ENCODE results near the gene IL3. TPM values are rescaled to one million over a fixed set of nuclear protein-coding genes. Genes with fewer than 3 reads are reported as not detected.
A peak's percentile ranks its signal among the peaks of the same experiment; 100 is the strongest.
"Not testable (repeated sequence)": the region's sequence is repeated elsewhere in the genome, so short reads cannot be mapped to it uniquely, and the experiment has no call there.

Gene IL3
- total and polyA plus RNA-seq, 2 experiments from 2014 or later, result 0.37 TPM; not detected in 1

DNA sequence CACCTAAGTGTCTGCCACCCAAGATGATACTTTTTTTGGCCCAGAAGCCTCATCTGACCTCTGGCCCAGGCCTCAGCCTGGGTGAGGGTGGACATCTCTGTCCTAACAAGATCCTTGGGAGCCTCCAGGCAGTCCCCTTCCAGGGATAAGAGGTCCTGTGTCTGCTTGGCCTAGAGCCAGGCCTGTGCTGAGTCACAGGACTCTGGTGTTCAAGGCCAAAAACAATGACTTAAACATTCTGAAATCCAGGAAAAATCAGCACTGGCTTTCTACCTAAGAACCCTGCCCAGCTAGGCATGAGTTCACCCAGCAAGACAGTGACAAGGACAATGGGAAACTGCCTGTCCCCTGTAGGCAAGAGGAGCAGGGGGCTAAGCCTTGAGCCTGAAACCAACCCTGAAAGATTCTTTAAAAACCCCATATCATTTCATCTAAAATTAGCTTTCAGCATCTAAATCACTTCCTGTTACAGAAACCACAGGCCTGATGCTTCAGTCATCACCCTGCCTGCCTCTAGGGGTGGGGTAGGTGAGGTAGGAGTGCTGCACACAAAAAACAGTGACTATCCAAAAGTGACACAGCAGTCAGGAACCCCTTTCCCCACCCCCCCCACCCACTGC, 43.0 kb downstream of the IL3 start:
- H2AFZ ChIP-seq, result no peak overlapping the region
- H3K79me2 ChIP-seq, result no peaks in the 10 kb centered on the region
- no peak overlapping the region for H3K4me3 ChIP-seq
- TF ChIP-seq, protein P1, sequence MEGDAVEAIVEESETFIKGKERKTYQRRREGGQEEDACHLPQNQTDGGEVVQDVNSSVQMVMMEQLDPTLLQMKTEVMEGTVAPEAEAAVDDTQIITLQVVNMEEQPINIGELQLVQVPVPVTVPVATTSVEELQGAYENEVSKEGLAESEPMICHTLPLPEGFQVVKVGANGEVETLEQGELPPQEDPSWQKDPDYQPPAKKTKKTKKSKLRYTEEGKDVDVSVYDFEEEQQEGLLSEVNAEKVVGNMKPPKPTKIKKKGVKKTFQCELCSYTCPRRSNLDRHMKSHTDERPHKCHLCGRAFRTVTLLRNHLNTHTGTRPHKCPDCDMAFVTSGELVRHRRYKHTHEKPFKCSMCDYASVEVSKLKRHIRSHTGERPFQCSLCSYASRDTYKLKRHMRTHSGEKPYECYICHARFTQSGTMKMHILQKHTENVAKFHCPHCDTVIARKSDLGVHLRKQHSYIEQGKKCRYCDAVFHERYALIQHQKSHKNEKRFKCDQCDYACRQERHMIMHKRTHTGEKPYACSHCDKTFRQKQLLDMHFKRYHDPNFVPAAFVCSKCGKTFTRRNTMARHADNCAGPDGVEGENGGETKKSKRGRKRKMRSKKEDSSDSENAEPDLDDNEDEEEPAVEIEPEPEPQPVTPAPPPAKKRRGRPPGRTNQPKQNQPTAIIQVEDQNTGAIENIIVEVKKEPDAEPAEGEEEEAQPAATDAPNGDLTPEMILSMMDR (IDR thresholded peaks at IDR 0.05; ENCODE audit: poor library complexity), result no peak
- TF ChIP-seq EZH2phosphoT487 (IDR thresholded peaks at IDR 0.05; ENCODE audit: low read depth, severe bottlenecking, unreplicated experiment) (no peak), EZH2 (IDR thresholded peaks at IDR 0.05; ENCODE audit: borderline replicate concordance) (no peak)
- H3K27ac ChIP-seq, result peak overlapping the region; percentile 52
- H3K4me2 ChIP-seq, result no peak overlapping the region
- H4K20me1 ChIP-seq (ENCODE audit: insufficient read depth, poor library complexity, severe bottlenecking), result no peaks in the 10 kb centered on the region
- H3K9me3 ChIP-seq (ENCODE audit: low read depth), result no peaks in the 10 kb centered on the region
- no peaks in the 10 kb centered on the region for H3K4me1 ChIP-seq (ENCODE audit: insufficient read depth)
- no peaks in the 10 kb centered on the region for H3K27me3 ChIP-seq
- peak; percentile 78 for DNase-seq (ENCODE audit: low spot score)
- no peaks in the 10 kb centered on the region for H3K36me3 ChIP-seq (replicated peaks; ENCODE audit: insufficient read depth, low read depth)
- no peaks in the 10 kb centered on the region for H3K9me2 ChIP-seq (replicated peaks; ENCODE audit: insufficient read depth)

DNA sequence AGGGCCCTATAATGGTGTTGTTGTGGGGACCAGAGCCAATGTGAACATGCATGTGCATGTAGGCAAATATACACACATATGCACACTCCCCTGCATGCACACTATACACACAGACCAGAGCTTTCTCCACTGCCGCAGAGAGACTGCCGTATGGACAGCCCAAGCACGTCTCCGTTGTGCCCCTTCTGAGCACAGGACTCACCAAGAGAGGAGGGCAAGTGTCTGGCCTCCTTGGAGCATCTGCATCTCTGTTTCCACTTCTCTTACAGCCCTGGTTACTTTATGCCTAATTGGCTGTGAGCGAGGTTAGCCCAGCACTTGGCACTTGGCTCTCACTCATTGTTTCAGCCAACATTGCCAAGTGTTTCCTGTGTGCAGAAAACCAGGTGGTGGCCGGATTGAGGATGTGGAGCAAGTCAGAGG, 43.5 kb downstream of the IL3 start:
- no peaks in the 10 kb centered on the region for H3K27me3 ChIP-seq
- no peaks in the 10 kb centered on the region for H3K4me1 ChIP-seq (ENCODE audit: insufficient read depth)
- no peaks in the 10 kb centered on the region for H3K79me2 ChIP-seq
- no peak for DNase-seq (ENCODE audit: low spot score)
- no peak overlapping the region for H2AFZ ChIP-seq
- no peak overlapping the region for H3K4me3 ChIP-seq
- no peak overlapping the region for H3K4me2 ChIP-seq
- TF ChIP-seq, protein P1 (IDR thresholded peaks at IDR 0.05; ENCODE audit: poor library complexity), result no peak
- TF ChIP-seq EZH2phosphoT487 (IDR thresholded peaks at IDR 0.05; ENCODE audit: low read depth, severe bottlenecking, unreplicated experiment) (no peak), EZH2 (IDR thresholded peaks at IDR 0.05; ENCODE audit: borderline replicate concordance) (no peak)
- no peaks in the 10 kb centered on the region for H3K9me2 ChIP-seq (replicated peaks; ENCODE audit: insufficient read depth)
- no peaks in the 10 kb centered on the region for H3K9me3 ChIP-seq (ENCODE audit: low read depth)
- 96% methylated on average over 6 of the region's 6 CpGs for WGBS (ENCODE audit: low lambda C conversion rate, missing lambda C conversion rate)
- peak overlapping the region; percentile 52 for H3K27ac ChIP-seq
- H4K20me1 ChIP-seq (ENCODE audit: insufficient read depth, poor library complexity, severe bottlenecking), result no peaks in the 10 kb centered on the region
- H3K36me3 ChIP-seq (replicated peaks; ENCODE audit: insufficient read depth, low read depth), result no peaks in the 10 kb centered on the region

DNA sequence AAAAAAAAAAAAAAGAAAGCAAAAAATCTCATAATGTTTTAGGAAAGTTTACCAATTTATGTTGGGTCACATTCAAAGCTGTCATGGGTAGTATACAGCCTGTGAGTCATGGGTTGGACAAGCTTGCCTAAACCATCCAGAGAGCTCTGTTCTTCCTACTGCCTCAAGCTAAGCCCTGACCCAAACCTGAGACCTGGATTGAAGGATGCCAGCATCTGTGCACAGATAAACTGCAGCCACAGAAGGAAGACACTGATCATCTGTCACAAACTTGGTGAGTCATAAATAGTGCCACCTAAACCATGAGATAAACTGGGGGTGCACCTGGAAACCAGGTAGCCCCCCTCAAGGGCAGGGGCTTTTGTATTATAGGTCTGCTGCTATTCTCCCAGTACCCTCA, 44.1 kb downstream of the IL3 start:
- no peak overlapping the region for H3K4me2 ChIP-seq
- H3K4me3 ChIP-seq, result no peak overlapping the region
- H3K27me3 ChIP-seq, result no peaks in the 10 kb centered on the region
- H3K4me1 ChIP-seq (ENCODE audit: insufficient read depth), result no peaks in the 10 kb centered on the region
- no peak for DNase-seq (ENCODE audit: low spot score)
- H3K9me2 ChIP-seq (replicated peaks; ENCODE audit: insufficient read depth), result no peaks in the 10 kb centered on the region
- no peaks in the 10 kb centered on the region for H3K36me3 ChIP-seq (replicated peaks; ENCODE audit: insufficient read depth, low read depth)
- no peak overlapping the region for H3K27ac ChIP-seq
- H2AFZ ChIP-seq, result no peak overlapping the region
- H4K20me1 ChIP-seq (ENCODE audit: insufficient read depth, poor library complexity, severe bottlenecking), result no peaks in the 10 kb centered on the region
- TF ChIP-seq EZH2phosphoT487 (IDR thresholded peaks at IDR 0.05; ENCODE audit: low read depth, severe bottlenecking, unreplicated experiment), result no peak
- TF ChIP-seq, protein P1 (IDR thresholded peaks at IDR 0.05; ENCODE audit: poor library complexity), result no peak
- no peak for TF ChIP-seq EZH2 (IDR thresholded peaks at IDR 0.05; ENCODE audit: borderline replicate concordance)
- H3K9me3 ChIP-seq (ENCODE audit: low read depth), result no peaks in the 10 kb centered on the region
- H3K79me2 ChIP-seq, result no peaks in the 10 kb centered on the region

DNA sequence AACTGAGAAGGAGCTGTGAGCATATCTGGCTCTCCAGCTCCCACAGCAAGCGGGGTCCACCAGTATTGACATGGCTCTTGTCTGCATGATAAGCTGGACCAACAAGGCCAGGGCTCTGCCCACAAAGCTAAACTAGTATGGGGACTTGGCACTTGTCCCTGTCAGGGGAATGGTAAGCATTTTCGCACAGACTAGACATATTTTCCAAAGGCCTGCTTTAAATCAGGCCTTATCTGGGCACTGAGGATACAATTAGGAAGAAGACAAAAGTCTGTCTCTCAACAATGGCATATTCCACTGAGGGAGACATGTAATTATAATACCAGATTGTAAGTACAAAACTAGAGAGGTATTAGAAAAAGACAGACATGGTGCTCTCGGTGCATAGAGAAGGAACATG, 45.2 kb downstream of the IL3 start:
- Histone ChIP-seq H3K9me3 (ENCODE audit: low read depth) (no peaks in the 10 kb centered on the region), H3K9me2 (replicated peaks; ENCODE audit: insufficient read depth) (no peaks in the 10 kb centered on the region), H3K4me3 (no peak overlapping the region), H3K4me1 (ENCODE audit: insufficient read depth) (no peaks in the 10 kb centered on the region), H4K20me1 (ENCODE audit: insufficient read depth, poor library complexity, severe bottlenecking) (no peaks in the 10 kb centered on the region), H3K27ac (no peak overlapping the region), H2AFZ (no peak overlapping the region), H3K27me3 (no peaks in the 10 kb centered on the region), H3K79me2 (no peaks in the 10 kb centered on the region), H3K4me2 (no peak overlapping the region), H3K36me3 (replicated peaks; ENCODE audit: insufficient read depth, low read depth) (no peaks in the 10 kb centered on the region)
- WGBS (ENCODE audit: low lambda C conversion rate, missing lambda C conversion rate), result 81% methylated on average over 3 of the region's 3 CpGs
- no peak for DNase-seq (ENCODE audit: low spot score)
- TF ChIP-seq, protein P1 (IDR thresholded peaks at IDR 0.05; ENCODE audit: poor library complexity), result no peak
- TF ChIP-seq EZH2phosphoT487 (IDR thresholded peaks at IDR 0.05; ENCODE audit: low read depth, severe bottlenecking, unreplicated experiment), result no peak
- TF ChIP-seq EZH2 (IDR thresholded peaks at IDR 0.05; ENCODE audit: borderline replicate concordance), result no peak

DNA sequence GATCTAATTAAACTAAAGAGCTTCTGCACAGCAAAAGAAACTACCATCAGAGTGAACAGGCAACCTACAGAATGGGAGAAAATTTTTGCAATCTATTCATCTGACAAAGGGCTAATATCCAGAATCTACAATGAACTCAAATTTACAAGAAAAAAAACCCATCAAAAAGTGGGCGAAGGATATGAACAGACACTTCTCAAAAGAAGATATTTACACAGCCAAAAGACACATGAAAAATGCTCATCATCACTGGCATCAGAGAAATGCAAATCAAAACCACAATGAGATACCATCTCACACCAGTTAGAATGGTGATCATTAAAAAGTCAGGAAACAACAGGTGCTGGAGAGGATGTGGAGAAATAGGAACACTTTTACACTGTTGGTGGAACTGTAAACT, 48.0 kb downstream of the IL3 start:
- H3K4me1 ChIP-seq (ENCODE audit: insufficient read depth); H2AFZ ChIP-seq; DNase-seq (ENCODE audit: low spot score); H3K27ac ChIP-seq; H3K36me3 ChIP-seq (replicated peaks; ENCODE audit: insufficient read depth, low read depth); H3K4me2 ChIP-seq; H3K9me3 ChIP-seq (ENCODE audit: low read depth); H3K4me3 ChIP-seq; H3K27me3 ChIP-seq; H3K9me2 ChIP-seq (replicated peaks; ENCODE audit: insufficient read depth); H3K79me2 ChIP-seq; H4K20me1 ChIP-seq (ENCODE audit: insufficient read depth, poor library complexity, severe bottlenecking): not testable (repeated sequence)
- 100% methylated on average over 1 of the region's 1 CpG for WGBS (ENCODE audit: low lambda C conversion rate, missing lambda C conversion rate)

Measured in hepatocyte (in vitro differentiated cells).